ENCODE data around the gene ADH7. TPM values are rescaled to one million over a fixed set of nuclear protein-coding genes. Genes with fewer than 3 reads are reported as not detected.

Gene ADH7
- total and polyA plus RNA-seq, 11 donors = not detected

GRCh38 chr4:99457270-99457669 lies 22.1 kb upstream of the ADH7 start:
- no peak for ATAC-seq
- no peaks in the 10 kb centered on the region for H3K36me3 ChIP-seq
- peaks cover 0 to 7% (median 0%) of the 10 kb centered on the region in 12 donors for H3K9me3 ChIP-seq
- DNase-seq = no peak
- intact Hi-C loops (cut with DNase I) = no loop called here
- no peak overlapping the region for H3K27ac ChIP-seq
- H3K4me1 ChIP-seq = no peaks in the 10 kb centered on the region
- WGBS, 4 donors = 39 to 43% (median 43%) methylated on average over 4 of the region's 4 CpGs
- no peak overlapping the region for H3K4me3 ChIP-seq
- TF ChIP-seq CTCF (IDR thresholded peaks at IDR 0.05) (no peak), POLR2A (IDR thresholded peaks at IDR 0.05) (no peak)
- peaks cover 0 to 7% (median 0%) of the 10 kb centered on the region in 9 donors for H3K27me3 ChIP-seq

- no peaks in the 10 kb centered on the region for H3K4me1 ChIP-seq
- H3K27ac ChIP-seq = no peak overlapping the region
- TF ChIP-seq POLR2A (IDR thresholded peaks at IDR 0.05) = no peak
- no peak for TF ChIP-seq CTCF (IDR thresholded peaks at IDR 0.05)
- no peaks in the 10 kb centered on the region for H3K36me3 ChIP-seq
- no peaks in the 10 kb centered on the region for H3K27me3 ChIP-seq
- H3K9me3 ChIP-seq = peaks cover 0 to 32% (median 0%) of the 10 kb centered on the region in 12 donors
- WGBS, 4 donors = 92 to 95% (median 94%) methylated on average over 3 of the region's 3 CpGs
- ATAC-seq (no peak), DNase-seq (no peak)
- H3K4me3 ChIP-seq = no peak overlapping the region
- intact Hi-C loops (cut with DNase I) = no loop called here
Measured at GRCh38 chr4:99447513-99447912, 12.4 kb upstream of the ADH7 start.

- Histone ChIP-seq H3K27me3 (no peaks in the 10 kb centered on the region), H3K36me3 (no peaks in the 10 kb centered on the region), H3K4me3 (no peak overlapping the region), H3K27ac (no peak overlapping the region), H3K4me1 (no peaks in the 10 kb centered on the region), H3K9me3 (peaks cover 0 to 28% (median 0%) of the 10 kb centered on the region in 12 donors)
- ATAC-seq (no peak), DNase-seq (no peak)
- TF ChIP-seq POLR2A (IDR thresholded peaks at IDR 0.05) (no peak), CTCF (IDR thresholded peaks at IDR 0.05) (no peak)
- intact Hi-C loops (cut with DNase I) = no loop called here
- 26 to 40% (median 28%) methylated on average over 3 of the region's 3 CpGs for whole genome bisulfite sequencing, 4 donors
Measured at GRCh38 chr4:99447079-99447478, 11.9 kb upstream of the ADH7 start.

- Histone ChIP-seq H3K27me3 (no peaks in the 10 kb centered on the region), H3K4me1 (no peaks in the 10 kb centered on the region), H3K9me3 (no peaks in the 10 kb centered on the region), H3K4me3 (no peak overlapping the region), H3K27ac (no peak overlapping the region), H3K36me3 (no peaks in the 10 kb centered on the region)
- WGBS, 4 donors = 77 to 83% (median 81%) methylated on average over 4 of the region's 4 CpGs
- TF ChIP-seq CTCF (IDR thresholded peaks at IDR 0.05) (no peak), POLR2A (IDR thresholded peaks at IDR 0.05) (no peak)
- DNase-seq = no peak
- no peak for ATAC-seq
- intact Hi-C loops (cut with DNase I) = no loop called here
Measured at GRCh38 chr4:99438405-99438780, 3.3 kb upstream of the ADH7 start.

Measured in heart left ventricle (tissue), 16 donors.